PFSK-1 (cell line): ENCODE results near the gene FTCDNL1.

Experiments
- FOXP2 ChIP-seq: optimal IDR thresholded peaks from 2 replicates; pipeline ENCODE3; 2011; ENCODE audit warnings: borderline replicate concordance, control low read depth, inconsistent platforms; ENCODE audit not compliant: insufficient read depth; ENCODE audit errors: extremely low read length, extremely low read depth
- POLR2AphosphoS5 ChIP-seq: IDR thresholded peaks from 2 replicates; pipeline ENCODE4 v1.6.1; 2012; ENCODE audit warnings: low read depth, mild to moderate bottlenecking, control low read depth, low read length, moderate library complexity
- SIN3A ChIP-seq: IDR thresholded peaks from 2 replicates; pipeline ENCODE4 v1.6.1; 2012; ENCODE audit warnings: mild to moderate bottlenecking, low read length, moderate library complexity, borderline replicate concordance; ENCODE audit not compliant: insufficient read depth
- TAF1 ChIP-seq: IDR thresholded peaks from 2 replicates; pipeline ENCODE4 v1.6.1; 2012; ENCODE audit warnings: low read length, control low read depth, borderline replicate concordance; ENCODE audit not compliant: insufficient read depth
- TF ChIP-seq, protein P1 (sequence below), 2 experiments: IDR thresholded peaks; 2 replicates each; pipeline versions ENCODE4 v1.6.1 to v1.8.0; 2011 to 2012; ENCODE audit warnings: low read depth in 2 of 2, low read length in 2 of 2, control low read depth in 1 of 2, inconsistent platforms in 1 of 2, mild to moderate bottlenecking in 1 of 2, moderate library complexity in 1 of 2; ENCODE audit not compliant: insufficient read depth in 1 of 2

The FTCDNL1 gene

DNA sequence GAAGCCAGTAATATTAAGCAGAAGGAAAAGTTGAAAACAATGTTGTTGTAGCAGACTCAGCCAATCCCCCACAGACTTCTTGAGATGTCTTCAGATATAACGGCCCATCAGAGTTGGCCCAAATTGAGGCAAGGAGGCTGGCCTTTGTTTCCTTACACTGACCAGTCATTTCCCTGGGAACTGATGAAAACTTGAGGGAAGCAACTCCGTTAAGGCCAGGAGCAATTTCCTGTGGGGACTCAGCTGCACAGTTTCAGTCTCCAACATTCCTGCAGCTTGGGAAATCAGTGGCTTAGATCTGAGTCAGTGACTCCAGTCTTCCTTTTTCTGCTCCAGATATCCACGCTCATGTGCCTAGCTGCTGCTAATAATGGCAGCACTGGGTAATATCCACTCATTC, 75.7 kb downstream of the FTCDNL1 start:
- TF ChIP-seq FOXP2 (no peak), POLR2AphosphoS5 (no peak)
- TF ChIP-seq, protein P1, sequence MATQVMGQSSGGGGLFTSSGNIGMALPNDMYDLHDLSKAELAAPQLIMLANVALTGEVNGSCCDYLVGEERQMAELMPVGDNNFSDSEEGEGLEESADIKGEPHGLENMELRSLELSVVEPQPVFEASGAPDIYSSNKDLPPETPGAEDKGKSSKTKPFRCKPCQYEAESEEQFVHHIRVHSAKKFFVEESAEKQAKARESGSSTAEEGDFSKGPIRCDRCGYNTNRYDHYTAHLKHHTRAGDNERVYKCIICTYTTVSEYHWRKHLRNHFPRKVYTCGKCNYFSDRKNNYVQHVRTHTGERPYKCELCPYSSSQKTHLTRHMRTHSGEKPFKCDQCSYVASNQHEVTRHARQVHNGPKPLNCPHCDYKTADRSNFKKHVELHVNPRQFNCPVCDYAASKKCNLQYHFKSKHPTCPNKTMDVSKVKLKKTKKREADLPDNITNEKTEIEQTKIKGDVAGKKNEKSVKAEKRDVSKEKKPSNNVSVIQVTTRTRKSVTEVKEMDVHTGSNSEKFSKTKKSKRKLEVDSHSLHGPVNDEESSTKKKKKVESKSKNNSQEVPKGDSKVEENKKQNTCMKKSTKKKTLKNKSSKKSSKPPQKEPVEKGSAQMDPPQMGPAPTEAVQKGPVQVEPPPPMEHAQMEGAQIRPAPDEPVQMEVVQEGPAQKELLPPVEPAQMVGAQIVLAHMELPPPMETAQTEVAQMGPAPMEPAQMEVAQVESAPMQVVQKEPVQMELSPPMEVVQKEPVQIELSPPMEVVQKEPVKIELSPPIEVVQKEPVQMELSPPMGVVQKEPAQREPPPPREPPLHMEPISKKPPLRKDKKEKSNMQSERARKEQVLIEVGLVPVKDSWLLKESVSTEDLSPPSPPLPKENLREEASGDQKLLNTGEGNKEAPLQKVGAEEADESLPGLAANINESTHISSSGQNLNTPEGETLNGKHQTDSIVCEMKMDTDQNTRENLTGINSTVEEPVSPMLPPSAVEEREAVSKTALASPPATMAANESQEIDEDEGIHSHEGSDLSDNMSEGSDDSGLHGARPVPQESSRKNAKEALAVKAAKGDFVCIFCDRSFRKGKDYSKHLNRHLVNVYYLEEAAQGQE (IDR thresholded peaks at IDR 0.05; ENCODE audit: insufficient read depth in 1 of 2, low read depth in 2 of 2, low read length in 2 of 2) = no peak

DNA sequence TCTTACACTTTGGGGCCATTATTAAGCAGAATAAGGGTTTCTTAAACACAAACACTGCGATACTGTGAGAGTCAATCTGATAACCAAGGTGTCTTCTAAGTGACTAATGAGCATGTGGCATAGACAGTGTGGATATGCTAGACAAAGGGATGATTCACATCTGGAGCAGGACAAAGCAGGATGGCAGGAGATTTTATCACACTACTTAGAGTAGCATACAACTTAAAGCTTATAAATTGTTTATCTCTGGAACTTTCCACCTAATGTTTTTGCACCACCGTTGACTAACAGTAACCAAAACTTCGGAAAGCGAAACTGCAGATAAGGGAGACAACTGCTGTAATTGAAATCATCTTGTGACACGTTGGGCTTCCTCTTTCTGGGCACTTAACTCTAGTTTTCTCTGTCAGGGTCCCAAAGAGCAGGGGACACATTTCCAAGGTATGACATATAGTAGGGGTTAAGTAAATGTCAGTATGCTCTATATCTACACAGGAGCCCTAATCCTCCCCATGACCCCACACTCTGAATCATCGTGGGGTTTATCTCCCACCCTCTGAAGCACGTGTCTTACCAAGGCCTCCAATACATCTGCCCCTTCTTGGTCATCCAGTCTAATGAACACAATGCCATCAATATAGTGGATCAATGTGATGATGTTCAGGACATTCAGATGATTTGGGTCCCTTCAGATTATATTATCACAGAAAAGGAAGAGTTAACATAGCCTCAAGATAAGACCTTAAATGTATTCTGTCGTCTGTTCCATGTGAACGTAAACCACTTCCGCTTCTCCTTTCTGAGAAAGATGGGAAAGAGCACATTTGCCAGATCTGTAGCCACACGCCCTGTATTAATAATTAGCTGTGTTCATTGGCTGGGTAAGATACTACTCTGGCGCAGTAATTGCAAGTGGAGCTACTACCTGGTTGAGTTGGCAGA, 78.7 kb downstream of the FTCDNL1 start:
- TF ChIP-seq, protein P1 (IDR thresholded peaks at IDR 0.05; ENCODE audit: insufficient read depth in 1 of 2, low read depth in 2 of 2, low read length in 2 of 2) = no peak
- no peak for TF ChIP-seq TAF1
- no peak for TF ChIP-seq POLR2AphosphoS5
- no peak for TF ChIP-seq FOXP2
- TF ChIP-seq SIN3A = no peak

DNA sequence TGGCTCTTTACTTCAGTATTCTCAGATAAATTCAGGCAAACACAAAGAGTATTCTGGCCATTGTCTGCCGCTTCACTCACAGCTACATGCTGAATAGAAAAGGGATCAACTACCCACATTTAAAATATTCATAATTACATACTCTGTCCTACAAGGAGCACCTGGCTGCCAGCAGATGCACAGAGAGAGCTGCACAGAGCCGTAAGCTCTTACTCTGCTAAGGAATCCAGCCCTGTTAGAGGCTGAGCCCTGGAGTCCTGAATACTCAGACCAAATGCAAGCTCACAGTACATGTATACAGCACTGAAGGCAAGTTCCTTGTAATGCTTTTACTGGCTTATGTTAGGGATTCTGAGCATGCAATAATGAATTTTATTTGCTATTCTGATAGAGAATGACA, 80.3 kb downstream of the FTCDNL1 start:
- no peak for TF ChIP-seq POLR2AphosphoS5
- TF ChIP-seq TAF1 = no peak
- no peak for TF ChIP-seq SIN3A

DNA sequence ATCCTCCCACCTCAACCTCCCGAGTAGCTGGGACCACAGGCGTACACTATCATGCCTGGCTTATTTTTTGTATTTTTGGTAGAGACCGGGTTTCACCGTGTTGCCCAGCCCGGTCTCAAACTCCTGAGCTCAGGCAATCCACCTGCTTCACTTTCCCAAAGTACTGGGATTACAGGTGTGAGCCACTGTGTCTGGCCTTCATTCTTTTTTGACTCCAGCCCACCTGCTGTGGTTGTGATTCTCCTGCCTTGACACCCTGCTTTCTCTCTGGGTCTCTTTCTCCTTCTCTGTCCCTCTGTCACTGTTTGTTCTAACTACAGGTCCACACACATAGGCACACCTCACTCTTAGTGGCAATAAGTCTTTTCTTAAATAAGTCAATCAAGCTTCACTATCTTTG, 85.3 kb downstream of the FTCDNL1 start:
- TF ChIP-seq, protein P1 (IDR thresholded peaks at IDR 0.05; ENCODE audit: insufficient read depth in 1 of 2, low read depth in 2 of 2, low read length in 2 of 2) = no peak
- TF ChIP-seq TAF1 (no peak), POLR2AphosphoS5 (no peak), FOXP2 (no peak), SIN3A (no peak)

DNA sequence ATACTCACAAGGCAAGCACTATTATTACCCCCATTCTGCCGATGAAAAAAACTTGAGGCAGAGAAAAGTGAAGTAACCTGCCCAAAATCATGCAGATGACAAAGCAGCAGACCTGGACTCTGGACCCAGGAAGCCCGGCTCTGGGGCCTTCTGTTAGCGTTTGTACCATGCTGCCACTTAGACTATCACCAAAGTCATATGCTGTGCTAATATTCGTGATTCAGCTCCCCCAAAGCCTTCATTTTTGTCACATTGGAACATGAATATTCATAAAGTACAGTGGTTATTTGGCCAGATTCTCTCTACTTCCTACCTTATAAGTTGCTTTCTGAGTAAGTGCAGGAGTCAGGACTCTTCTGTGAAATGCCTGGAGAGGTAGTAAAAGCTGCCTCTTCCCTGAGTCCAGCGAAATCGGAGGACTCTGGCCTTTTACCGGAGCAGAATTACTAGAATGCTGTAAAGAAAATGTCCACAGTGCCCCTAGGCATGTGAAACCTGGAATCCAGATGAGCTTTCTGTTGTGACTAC, 86.7 kb downstream of the FTCDNL1 start:
- TF ChIP-seq FOXP2 (no peak), SIN3A (no peak), TAF1 (no peak), POLR2AphosphoS5 (no peak)
- TF ChIP-seq, protein P1 (IDR thresholded peaks at IDR 0.05; ENCODE audit: insufficient read depth in 1 of 2, low read depth in 2 of 2, low read length in 2 of 2) = no peak
